ENCODE measurements around the gene PWP1. TPM values are rescaled to one million over a fixed set of nuclear protein-coding genes. Genes with fewer than 3 reads are reported as not detected.

PWP1 gene
- total RNA-seq, result 39.1 and 45.7 TPM in 2 replicates
- long read RNA-seq, transcript PWP1-201 (15 exons, 2,621 nt), result major isoform, 64 of 85 reads
- long read RNA-seq, partial matches to known transcripts, result 19 of 85 reads
- long read RNA-seq, other reads (novel, unspliced or antisense), result 2 of 85 reads

DNA sequence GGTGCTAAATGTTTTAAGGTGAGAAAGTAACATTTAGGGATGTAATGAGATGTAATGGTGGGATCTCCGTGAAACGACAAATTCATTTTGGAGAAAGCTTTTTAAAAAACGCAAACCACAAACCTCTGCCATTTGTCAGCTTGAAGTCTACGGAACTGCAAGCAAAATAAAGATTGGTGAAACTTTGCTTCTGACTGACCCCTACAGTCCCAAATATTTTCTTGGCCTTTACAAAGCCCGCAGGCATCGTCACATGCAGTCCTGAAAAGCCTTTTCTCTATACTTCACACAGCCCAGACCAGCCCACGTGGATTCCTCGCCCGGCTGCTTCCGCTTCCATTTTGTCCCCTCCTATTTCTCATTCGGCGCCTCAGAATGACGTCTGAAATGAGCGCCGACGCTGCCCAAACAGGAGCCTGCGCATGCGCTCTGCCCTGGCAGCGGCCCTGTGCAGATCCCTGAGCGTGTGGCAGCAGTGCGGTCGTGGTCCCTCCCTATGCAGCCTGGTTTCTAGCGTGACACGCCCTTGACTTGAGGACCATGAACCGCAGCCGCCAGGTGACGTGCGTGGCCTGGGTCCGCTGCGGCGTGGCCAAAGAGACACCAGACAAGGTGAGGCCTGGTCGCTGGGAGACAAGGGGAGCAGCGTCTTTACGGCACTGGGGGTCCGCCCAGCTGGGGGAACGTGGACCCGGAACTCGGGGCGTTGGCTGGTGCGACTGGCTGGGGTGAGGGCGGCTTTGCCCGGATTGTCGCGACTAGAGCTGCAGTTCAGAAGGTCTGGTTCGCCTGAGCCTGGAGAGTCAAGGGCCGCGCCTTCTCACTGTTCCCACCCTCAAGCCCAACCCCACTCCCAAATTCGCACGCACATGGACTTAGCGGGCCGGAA lies at the start of gene PWP1:
Gene PWP1, plus strand, starts transcription at position 440 of the 889 bp plus-strand sequence. Its CDS starts 101 bp downstream, at position 541.
- Mint-ChIP-seq H3K4me3 (ENCODE audit: unreplicated experiment) (peak within 1 kb of the TSS; percentile 90), H3K27ac (ENCODE audit: unreplicated experiment) (peak within 1 kb of the TSS; percentile 95), H3K27me3 (ENCODE audit: unreplicated experiment) (no peaks in the 10 kb centered on the region), H3K4me1 (ENCODE audit: unreplicated experiment) (peaks cover 29% of the 10 kb centered on the region), H3K9me3 (ENCODE audit: unreplicated experiment) (no peaks in the 10 kb centered on the region), H3K36me3 (ENCODE audit: unreplicated experiment) (peaks cover 18% of the 10 kb centered on the region)
- no peak for TF ChIP-seq CTCF (IDR thresholded peaks at IDR 0.05)
- peak; percentile 98 for DNase-seq (ENCODE audit: extremely low spot score, unreplicated experiment)

DNA sequence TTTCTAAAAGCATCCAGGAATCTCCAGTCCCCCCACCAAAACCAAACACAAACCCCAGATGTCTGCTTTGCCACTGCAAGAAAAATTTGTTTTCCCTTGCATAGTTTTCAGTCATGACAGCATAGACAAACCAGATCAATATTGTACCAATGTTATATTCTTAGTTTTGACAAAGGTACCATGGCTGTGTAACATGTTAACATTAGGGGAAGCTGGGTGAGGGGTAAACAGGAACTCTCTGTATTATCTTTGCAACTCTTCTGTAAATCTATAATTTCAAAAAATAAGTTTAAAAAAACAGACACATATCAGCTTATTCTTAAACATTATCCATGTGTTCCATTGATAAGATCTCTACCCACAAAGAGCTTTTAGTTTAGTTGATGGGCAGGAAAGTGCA lies 44.4 kb upstream of the PWP1 start:
- DNase-seq (ENCODE audit: extremely low spot score, unreplicated experiment), result no peak
- Mint-ChIP-seq H3K4me3 (ENCODE audit: unreplicated experiment) (no peak overlapping the region), H3K27me3 (ENCODE audit: unreplicated experiment) (peaks cover 20% of the 10 kb centered on the region), H3K9me3 (ENCODE audit: unreplicated experiment) (no peaks in the 10 kb centered on the region), H3K36me3 (ENCODE audit: unreplicated experiment) (no peaks in the 10 kb centered on the region), H3K4me1 (ENCODE audit: unreplicated experiment) (peaks cover 9% of the 10 kb centered on the region), H3K27ac (ENCODE audit: unreplicated experiment) (no peak overlapping the region)
- no peak for TF ChIP-seq CTCF (IDR thresholded peaks at IDR 0.05)

GRCh38 chr12:107642240-107642639 lies 43.4 kb upstream of the PWP1 start:
- Mint-ChIP-seq H3K27me3 (ENCODE audit: unreplicated experiment) (peaks cover 20% of the 10 kb centered on the region), H3K36me3 (ENCODE audit: unreplicated experiment) (no peaks in the 10 kb centered on the region), H3K9me3 (ENCODE audit: unreplicated experiment) (no peaks in the 10 kb centered on the region), H3K4me3 (ENCODE audit: unreplicated experiment) (no peak overlapping the region), H3K4me1 (ENCODE audit: unreplicated experiment) (peaks cover 10% of the 10 kb centered on the region), H3K27ac (ENCODE audit: unreplicated experiment) (no peak overlapping the region)
- no peak for TF ChIP-seq CTCF (IDR thresholded peaks at IDR 0.05)
- DNase-seq (ENCODE audit: extremely low spot score, unreplicated experiment), result no peak

DNA sequence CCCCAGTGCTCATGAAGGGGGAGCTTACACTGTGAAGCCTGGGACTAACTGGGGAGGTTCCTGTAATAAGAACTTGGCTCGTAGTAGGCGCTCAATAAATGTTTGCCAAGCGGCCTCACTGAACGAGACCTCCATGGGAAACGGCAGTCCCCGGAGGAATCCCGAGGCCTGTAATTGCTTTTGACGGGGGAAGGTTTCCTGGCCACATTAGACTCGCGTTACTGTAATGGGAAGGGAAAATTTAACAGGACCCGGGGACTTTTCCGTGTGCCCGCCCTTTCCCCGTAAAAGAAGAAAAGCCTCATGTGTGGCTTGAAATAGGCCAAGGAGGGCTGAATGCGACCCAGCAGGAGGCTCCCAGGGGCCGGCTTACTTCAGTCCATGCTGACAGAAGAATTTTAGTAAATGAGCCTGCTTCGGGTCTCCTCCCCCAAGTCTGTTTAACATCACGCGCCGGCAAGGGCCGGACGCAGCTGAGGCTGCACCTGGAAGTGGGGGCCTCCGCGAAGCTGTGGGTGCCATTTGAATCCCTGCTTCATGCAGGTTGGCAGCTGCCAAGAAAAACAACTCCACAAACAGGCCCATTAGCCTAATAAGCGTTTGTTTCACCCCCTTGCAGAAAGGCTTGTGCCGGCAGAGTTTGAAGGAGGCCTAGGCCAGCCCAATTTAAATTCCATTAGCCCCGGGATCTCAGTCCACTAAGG lies 39.8 kb upstream of the PWP1 start:
- Mint-ChIP-seq H3K9me3 (ENCODE audit: unreplicated experiment) (no peaks in the 10 kb centered on the region), H3K4me3 (ENCODE audit: unreplicated experiment) (no peak overlapping the region), H3K27me3 (ENCODE audit: unreplicated experiment) (peaks cover 2% of the 10 kb centered on the region), H3K27ac (ENCODE audit: unreplicated experiment) (no peak overlapping the region), H3K36me3 (ENCODE audit: unreplicated experiment) (no peaks in the 10 kb centered on the region), H3K4me1 (ENCODE audit: unreplicated experiment) (peaks cover 10% of the 10 kb centered on the region)
- DNase-seq (ENCODE audit: extremely low spot score, unreplicated experiment), result no peak
- no peak for TF ChIP-seq CTCF (IDR thresholded peaks at IDR 0.05)

GRCh38 chr12:107646436-107646835 lies 39.2 kb upstream of the PWP1 start:
- TF ChIP-seq CTCF (IDR thresholded peaks at IDR 0.05), result no peak
- no peaks in the 10 kb centered on the region for H3K9me3 Mint-ChIP-seq (ENCODE audit: unreplicated experiment)
- no peak for DNase-seq (ENCODE audit: extremely low spot score, unreplicated experiment)
- peaks cover 2% of the 10 kb centered on the region for H3K27me3 Mint-ChIP-seq (ENCODE audit: unreplicated experiment)
- no peaks in the 10 kb centered on the region for H3K36me3 Mint-ChIP-seq (ENCODE audit: unreplicated experiment)
- H3K4me3 Mint-ChIP-seq (ENCODE audit: unreplicated experiment), result no peak overlapping the region
- H3K27ac Mint-ChIP-seq (ENCODE audit: unreplicated experiment), result no peak overlapping the region
- H3K4me1 Mint-ChIP-seq (ENCODE audit: unreplicated experiment), result peaks cover 10% of the 10 kb centered on the region
